Measurements from ENCODE around the gene FSCN2.

Gene FSCN2

GRCh38 chr17:81550830-81551457 lies 22.8 kb downstream of the FSCN2 start:
- TF ChIP-seq CTCF (conservative IDR thresholded peaks at IDR 0.05; ENCODE audit: low read depth, low read length): no peak
- Histone ChIP-seq H3K4me1 (ENCODE audit: low read depth, poor library complexity, severe bottlenecking) (peaks cover 30% of the 10 kb centered on the region), H3K4me3 (IDR thresholded peaks at IDR 0.05; ENCODE audit: insufficient read depth, low read depth, low read length) (peak overlapping the region; percentile 35), H3K4me2 (peak overlapping the region; percentile 98), H3K36me3 (ENCODE audit: insufficient read depth) (no peaks in the 10 kb centered on the region; the same call in 1 of the 2 replicates), H3K27ac (no peak overlapping the region), H3K9ac (peak overlapping the region; percentile 80; the same call in 1 of the 2 replicates), H3K27me3 (ENCODE audit: insufficient read depth, low read depth) (no peaks in the 10 kb centered on the region), H3K79me2 (ENCODE audit: insufficient read depth, low read depth) (peaks cover 20% of the 10 kb centered on the region), H2AFZ (ENCODE audit: low read depth) (no peak overlapping the region), H4K20me1 (ENCODE audit: insufficient read depth) (no peaks in the 10 kb centered on the region)

- no peaks in the 10 kb centered on the region for H3K27me3 ChIP-seq (ENCODE audit: insufficient read depth, low read depth)
- H3K79me2 ChIP-seq (ENCODE audit: insufficient read depth, low read depth): peaks cover 20% of the 10 kb centered on the region
- H3K27ac ChIP-seq: peak overlapping the region; percentile 45
- H2AFZ ChIP-seq (ENCODE audit: low read depth): peak overlapping the region; percentile 76
- peak overlapping the region; percentile 80 for H3K9ac ChIP-seq
- H3K4me3 ChIP-seq (IDR thresholded peaks at IDR 0.05; ENCODE audit: insufficient read depth, low read depth, low read length): peak overlapping the region; percentile 45
- H3K36me3 ChIP-seq (ENCODE audit: insufficient read depth): no peaks in the 10 kb centered on the region; the same call in 1 of the 2 replicates
- peaks cover 36% of the 10 kb centered on the region for H3K4me1 ChIP-seq (ENCODE audit: low read depth, poor library complexity, severe bottlenecking)
- peak overlapping the region; percentile 98 for H3K4me2 ChIP-seq
- no peaks in the 10 kb centered on the region for H4K20me1 ChIP-seq (ENCODE audit: insufficient read depth)
- no peak for TF ChIP-seq CTCF (conservative IDR thresholded peaks at IDR 0.05; ENCODE audit: low read depth, low read length)
Observed at GRCh38 chr17:81551458-81552243, 23.5 kb downstream of the FSCN2 start.

- no peak for TF ChIP-seq CTCF (conservative IDR thresholded peaks at IDR 0.05; ENCODE audit: low read depth, low read length)
- Histone ChIP-seq H2AFZ (ENCODE audit: low read depth) (peak within 1 kb of the TSS; percentile 76), H3K27ac (peak within 1 kb of the TSS; percentile 45)
Observed at GRCh38 chr17:81552244-81553017, 24.3 kb downstream of the FSCN2 start, which contains the start of gene FAAP100. TSS of gene FAAP100 (minus strand) at chr17:81552353. CDS start at chr17:81552330, 23 bp downstream.

GRCh38 chr17:81553018-81553615 lies 24.9 kb downstream of the FSCN2 start:
- H3K36me3 ChIP-seq (ENCODE audit: insufficient read depth): no peaks in the 10 kb centered on the region
- peak overlapping the region; percentile 45 for H3K27ac ChIP-seq
- H4K20me1 ChIP-seq (ENCODE audit: insufficient read depth): no peaks in the 10 kb centered on the region
- H3K79me2 ChIP-seq (ENCODE audit: insufficient read depth, low read depth): peaks cover 20% of the 10 kb centered on the region
- peak overlapping the region; percentile 91 for H3K4me2 ChIP-seq
- no peak; the same call in 1 of the 2 replicates for TF ChIP-seq CTCF (conservative IDR thresholded peaks at IDR 0.05; ENCODE audit: low read depth, low read length)
- H2AFZ ChIP-seq (ENCODE audit: low read depth): peak overlapping the region; percentile 76
- H3K9ac ChIP-seq: peak overlapping the region; percentile 80; the same call in 1 of the 2 replicates
- no peaks in the 10 kb centered on the region for H3K27me3 ChIP-seq (ENCODE audit: insufficient read depth, low read depth)
- H3K4me3 ChIP-seq (IDR thresholded peaks at IDR 0.05; ENCODE audit: insufficient read depth, low read depth, low read length): no peak overlapping the region
- H3K4me1 ChIP-seq (ENCODE audit: low read depth, poor library complexity, severe bottlenecking): peaks cover 41% of the 10 kb centered on the region

More at GRCh38 chr17:81552244-81553017, 24.3 kb downstream of the FSCN2 start, which contains the start of gene FAAP100:
- H3K9ac ChIP-seq: peak within 1 kb of the TSS; percentile 80
- H3K27me3 ChIP-seq (ENCODE audit: insufficient read depth, low read depth): no peaks in the 10 kb centered on the region
- peaks cover 41% of the 10 kb centered on the region for H3K4me1 ChIP-seq (ENCODE audit: low read depth, poor library complexity, severe bottlenecking)
- no peaks in the 10 kb centered on the region; the same call in 1 of the 2 replicates for H3K36me3 ChIP-seq (ENCODE audit: insufficient read depth)
- no peaks in the 10 kb centered on the region for H4K20me1 ChIP-seq (ENCODE audit: insufficient read depth)
- peak within 1 kb of the TSS; percentile 45 for H3K4me3 ChIP-seq (IDR thresholded peaks at IDR 0.05; ENCODE audit: insufficient read depth, low read depth, low read length)
- peaks cover 20% of the 10 kb centered on the region for H3K79me2 ChIP-seq (ENCODE audit: insufficient read depth, low read depth)
- peak within 1 kb of the TSS; percentile 98 for H3K4me2 ChIP-seq
